HCT116 (cell line): ENCODE data around the gene XAGE1B.
"Not testable (repeated sequence)": the region's sequence is repeated elsewhere in the genome, so short reads cannot be mapped to it uniquely, and the experiment has no call there.

Experiments used
- CBX3 ChIP-seq: IDR thresholded peaks from 2 replicates; pipeline ENCODE4 v1.6.1; 2012; ENCODE audit warnings: low read depth
- CTCF ChIP-seq, 3 experiments: fragments of 200-600 bp in 1 of 3; sonication (generic) in 1 of 3; IDR thresholded peaks in 2 of 3; conservative IDR thresholded peaks in 1 of 3; 2 replicates each; pipeline ENCODE4 v1.5.1; 2012 to 2017; ENCODE audit warnings: low read depth in 2 of 3, low read length in 2 of 3, antibody characterized with exemption in 1 of 3, borderline replicate concordance in 1 of 3, control low read depth in 1 of 3, mild to moderate bottlenecking in 1 of 3, mixed read lengths in 1 of 3, mixed run types in 1 of 3, moderate library complexity in 1 of 3; ENCODE audit not compliant: insufficient read depth in 1 of 3
- EGR1 ChIP-seq: IDR thresholded peaks from 2 replicates; pipeline ENCODE4 v1.6.1; 2012; ENCODE audit warnings: low read depth
- ELF1 ChIP-seq: IDR thresholded peaks from 2 replicates; pipeline ENCODE4 v1.6.1; 2012; ENCODE audit warnings: low read depth, borderline replicate concordance
- EZH2 ChIP-seq: fragments of 200-600 bp; sonication (generic); IDR thresholded peaks from 2 replicates; pipeline ENCODE4 v1.6.1; 2017; ENCODE audit warnings: antibody characterized with exemption, mixed run types
- EZH2phosphoT487 ChIP-seq: fragments of 200-600 bp; IDR thresholded peaks from 2 replicates; pipeline ENCODE4 v1.6.1; 2018; ENCODE audit warnings: antibody characterized with exemption, borderline replicate concordance
- POLR2A ChIP-seq: IDR thresholded peaks from 2 replicates; pipeline ENCODE4 v1.7.0; 2011; ENCODE audit warnings: borderline replicate concordance; ENCODE audit not compliant: insufficient read depth, insufficient read length; ENCODE audit errors: extremely low read depth
- POLR2AphosphoS5 ChIP-seq: IDR thresholded peaks from 2 replicates; pipeline ENCODE4 v1.6.1; 2011; ENCODE audit warnings: mild to moderate bottlenecking, low read depth, low read length, moderate library complexity
- RAD21 ChIP-seq: IDR thresholded peaks from 2 replicates; pipeline ENCODE4 v1.6.1; 2012; ENCODE audit warnings: low read depth, mild to moderate bottlenecking
- SIN3A ChIP-seq: IDR thresholded peaks from 2 replicates; pipeline ENCODE4 v1.6.1; 2012; ENCODE audit warnings: low read depth
- ZFX ChIP-seq: fragments of 450-650 bp; IDR thresholded peaks from 2 replicates; pipeline ENCODE4 v1.6.1; 2017
- TF ChIP-seq, protein P1 (sequence below): IDR thresholded peaks from 2 replicates; pipeline ENCODE4 v1.6.1; 2012
- TF ChIP-seq, protein P2 (sequence below): IDR thresholded peaks from 2 replicates; pipeline ENCODE4 v1.6.1; 2012

DNA sequence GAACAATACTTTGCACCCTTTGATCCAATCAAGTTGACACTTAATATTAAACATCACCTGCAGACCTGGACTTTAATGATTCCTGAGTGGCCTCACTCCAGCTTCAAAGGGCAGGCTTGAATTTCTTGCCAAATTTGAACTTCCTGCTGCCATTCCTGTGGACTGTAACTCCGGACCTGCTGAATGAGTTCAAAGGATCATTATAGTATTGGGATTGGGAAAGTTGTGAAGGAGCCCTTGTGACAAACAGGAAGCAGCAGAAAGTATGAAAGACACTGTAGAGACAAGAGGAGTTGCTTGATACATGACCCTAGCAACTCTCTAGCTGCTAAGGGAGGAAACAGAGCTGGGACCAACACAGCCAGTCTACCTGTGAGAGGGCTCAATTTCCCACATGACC lies 45.6 kb downstream of the XAGE1B start:
- not testable (repeated sequence) for TF ChIP-seq CTCF (IDR thresholded peaks at IDR 0.05 in 2 of 3, conservative IDR thresholded peaks at IDR 0.05 in 1 of 3; ENCODE audit: borderline replicate concordance in 1 of 3, insufficient read depth in 1 of 3, low read depth in 2 of 3, low read length in 2 of 3); RAD21; EGR1; POLR2AphosphoS5; CBX3; EZH2phosphoT487; POLR2A; EZH2; ZFX; SIN3A; ELF1
- TF ChIP-seq, protein P1, sequence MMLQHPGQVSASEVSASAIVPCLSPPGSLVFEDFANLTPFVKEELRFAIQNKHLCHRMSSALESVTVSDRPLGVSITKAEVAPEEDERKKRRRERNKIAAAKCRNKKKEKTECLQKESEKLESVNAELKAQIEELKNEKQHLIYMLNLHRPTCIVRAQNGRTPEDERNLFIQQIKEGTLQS: not testable (repeated sequence)
- TF ChIP-seq, protein P2, sequence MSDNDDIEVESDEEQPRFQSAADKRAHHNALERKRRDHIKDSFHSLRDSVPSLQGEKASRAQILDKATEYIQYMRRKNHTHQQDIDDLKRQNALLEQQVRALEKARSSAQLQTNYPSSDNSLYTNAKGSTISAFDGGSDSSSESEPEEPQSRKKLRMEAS: not testable (repeated sequence)
